Adipocyte (in vitro differentiated cells): ENCODE results near the gene SPON2.
A peak's percentile ranks its signal among the peaks of the same experiment; 100 is the strongest.

Experiments used
- DNase-seq: peaks from one replicate; pipeline ENCODE4 v3.0.0-alpha.2; 2015; ENCODE audit warnings: low read depth
- H3K27me3 ChIP-seq: replicated peaks from 2 replicates; pipeline ENCODE4 v1.7.0; 2013; ENCODE audit warnings: mild to moderate bottlenecking, low read length, moderate library complexity; ENCODE audit not compliant: control insufficient read depth, insufficient read depth
- H3K36me3 ChIP-seq: 2 replicates; pipeline ENCODE4 v1.7.0; 2013; ENCODE audit warnings: low read length, mild to moderate bottlenecking, moderate library complexity; ENCODE audit not compliant: control insufficient read depth, insufficient read depth, severe bottlenecking
- H3K4me1 ChIP-seq: 2 replicates; pipeline ENCODE4 v1.7.0; 2013; ENCODE audit warnings: mild to moderate bottlenecking, low read length, moderate library complexity; ENCODE audit not compliant: control insufficient read depth, insufficient read depth
- H3K4me3 ChIP-seq: 2 replicates; pipeline ENCODE4 v1.7.0; 2013; ENCODE audit warnings: mild to moderate bottlenecking, low read length, moderate library complexity
- H3K9ac ChIP-seq: 2 replicates; pipeline ENCODE4 v1.7.0; 2013; ENCODE audit warnings: mild to moderate bottlenecking, low read length, moderate library complexity
- H3K9me3 ChIP-seq: 2 replicates; pipeline ENCODE4 v1.7.0; 2013; ENCODE audit warnings: mild to moderate bottlenecking, low read length, moderate library complexity; ENCODE audit not compliant: control insufficient read depth

SPON2 gene

GRCh38 chr4:1201851-1202525 is 29.6 kb upstream of the SPON2 start:
- H3K4me1 ChIP-seq = peaks cover 30% of the 10 kb centered on the region
- no peak for DNase-seq
- peak overlapping the region; percentile 77 for H3K9ac ChIP-seq

GRCh38 chr4:1200425-1201035 is 28.1 kb upstream of the SPON2 start:
- Histone ChIP-seq H3K36me3 (peaks cover 5% of the 10 kb centered on the region), H3K27me3 (no peaks in the 10 kb centered on the region), H3K9ac (peak overlapping the region; percentile 77), H3K9me3 (no peaks in the 10 kb centered on the region), H3K4me3 (peak overlapping the region; percentile 65), H3K4me1 (peaks cover 30% of the 10 kb centered on the region)
- peak; percentile 90 for DNase-seq

More at GRCh38 chr4:1201851-1202525, 29.6 kb upstream of the SPON2 start:
- no peaks in the 10 kb centered on the region for H3K27me3 ChIP-seq
- H3K4me3 ChIP-seq = peak overlapping the region; percentile 32
- no peaks in the 10 kb centered on the region for H3K9me3 ChIP-seq
- H3K36me3 ChIP-seq = peaks cover 2% of the 10 kb centered on the region

DNA sequence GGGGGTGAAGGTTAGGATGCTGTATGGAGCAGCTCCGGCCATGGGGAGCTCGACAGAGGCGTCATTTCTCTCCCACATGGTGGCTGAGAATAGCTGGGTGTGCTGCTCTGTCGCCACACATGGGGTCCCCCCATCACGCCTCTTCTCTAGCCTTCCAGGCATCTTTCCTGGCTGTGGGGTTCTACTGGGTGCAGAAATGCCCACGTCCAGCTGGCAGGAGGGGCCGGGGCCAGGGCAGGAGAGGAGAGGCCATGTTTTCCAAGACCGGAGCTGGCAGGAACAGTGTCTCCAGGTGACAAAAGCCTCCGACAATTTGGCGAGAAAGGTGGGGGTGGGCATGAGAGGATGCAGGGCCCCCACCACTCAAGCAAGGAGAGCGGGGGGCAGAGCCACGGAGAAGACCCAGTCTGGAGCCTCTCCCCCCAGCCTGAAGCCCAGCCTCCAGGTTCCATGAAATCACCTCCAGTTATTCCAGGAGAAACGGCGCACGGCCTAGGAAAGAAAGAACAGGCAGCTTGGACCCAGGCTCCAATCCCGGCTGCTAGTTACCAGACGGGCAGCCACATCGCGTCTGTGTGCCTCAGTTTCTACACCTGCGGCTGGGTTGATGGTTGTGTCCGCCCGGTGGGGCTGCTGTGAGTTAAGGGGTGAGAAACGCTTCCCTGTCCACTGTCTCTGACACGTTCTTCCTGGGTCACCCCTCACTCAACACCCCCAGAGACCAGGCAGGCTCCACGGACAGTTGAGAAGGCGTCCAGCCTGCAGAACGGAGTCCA is 27.4 kb upstream of the SPON2 start:
- no peaks in the 10 kb centered on the region for H3K9me3 ChIP-seq
- peaks cover 30% of the 10 kb centered on the region for H3K4me1 ChIP-seq
- H3K27me3 ChIP-seq = no peaks in the 10 kb centered on the region
- DNase-seq = no peak
- peak overlapping the region; percentile 77 for H3K9ac ChIP-seq
- H3K4me3 ChIP-seq = peak overlapping the region; percentile 65
- peaks cover 5% of the 10 kb centered on the region for H3K36me3 ChIP-seq

DNA sequence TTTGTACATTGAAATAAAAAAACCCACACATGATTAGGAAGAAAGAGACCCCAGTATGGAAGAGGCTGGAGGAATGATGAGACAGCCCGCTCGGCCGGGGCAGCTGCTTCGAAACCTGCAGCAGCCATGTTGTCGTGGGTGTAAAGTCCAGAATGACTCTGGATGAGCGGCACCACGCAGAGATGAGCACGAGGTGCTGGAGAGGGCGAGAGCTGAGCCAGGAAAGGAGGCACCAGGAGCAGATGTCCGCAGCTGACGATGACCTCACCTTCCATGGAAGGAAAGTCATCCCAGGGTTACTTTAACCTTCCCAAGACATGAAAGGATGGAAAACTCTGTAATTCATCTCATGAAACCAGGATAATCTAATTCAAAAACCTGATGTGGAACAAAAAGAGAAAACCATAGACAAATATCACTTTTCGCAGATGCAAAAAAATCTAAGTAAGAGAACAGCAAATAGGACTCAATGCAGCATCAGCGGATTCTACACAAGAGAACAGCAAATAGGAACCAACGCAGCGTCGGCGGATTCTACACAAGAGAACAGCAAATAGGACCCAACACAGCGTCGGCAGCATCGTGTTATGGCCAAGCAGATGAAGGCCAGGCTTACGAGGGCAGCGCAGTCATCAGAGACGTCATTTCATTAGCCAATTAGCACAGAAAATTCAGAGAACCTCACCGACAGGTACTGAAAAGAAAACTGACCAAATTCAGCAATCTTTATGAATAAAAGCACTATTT is 25.9 kb upstream of the SPON2 start:
- no peak overlapping the region for H3K4me3 ChIP-seq
- no peak overlapping the region for H3K9ac ChIP-seq
- H3K27me3 ChIP-seq = no peaks in the 10 kb centered on the region
- no peaks in the 10 kb centered on the region for H3K9me3 ChIP-seq
- DNase-seq = no peak
- peaks cover 5% of the 10 kb centered on the region for H3K36me3 ChIP-seq
- peaks cover 40% of the 10 kb centered on the region for H3K4me1 ChIP-seq

DNA sequence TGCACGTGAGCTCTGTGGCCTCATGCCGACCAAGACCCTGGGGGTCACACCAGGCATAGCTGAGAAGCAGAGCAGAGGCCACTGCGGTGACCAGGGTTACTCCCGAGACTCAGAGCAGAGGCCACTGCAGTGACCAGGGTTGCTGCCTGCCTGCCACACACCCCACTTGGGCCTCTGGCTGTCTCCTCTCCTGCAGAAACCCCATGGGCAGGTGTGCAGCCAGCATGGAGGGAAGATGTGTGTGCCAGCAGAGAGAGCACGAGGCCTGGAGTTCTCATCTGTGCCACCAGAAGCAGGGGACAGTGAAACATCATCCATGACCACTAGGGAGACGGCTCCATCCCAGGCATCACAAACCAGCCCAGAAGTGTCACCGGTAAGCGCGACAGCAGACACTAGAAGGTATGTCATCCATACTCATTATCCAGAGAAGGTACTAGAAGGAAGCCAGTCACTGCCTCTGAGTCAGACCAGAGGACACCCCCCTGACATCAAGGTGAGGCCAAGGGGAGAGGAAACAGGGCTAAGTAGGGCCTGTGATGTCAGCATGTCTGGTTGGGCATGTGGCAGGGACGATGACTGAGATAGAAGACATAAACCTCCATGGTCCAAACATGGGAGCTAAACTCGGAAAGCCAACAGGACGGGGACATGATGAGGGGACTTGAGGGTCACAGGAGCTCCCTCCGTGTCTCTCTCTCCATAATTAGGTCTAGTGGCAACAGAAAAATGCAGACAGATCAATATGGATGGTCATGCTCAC is 24.2 kb upstream of the SPON2 start:
- peaks cover 42% of the 10 kb centered on the region for H3K4me1 ChIP-seq
- H3K9ac ChIP-seq = no peak overlapping the region
- no peak for DNase-seq
- H3K27me3 ChIP-seq = no peaks in the 10 kb centered on the region
- H3K36me3 ChIP-seq = peaks cover 5% of the 10 kb centered on the region
- H3K9me3 ChIP-seq = no peaks in the 10 kb centered on the region
- no peak overlapping the region for H3K4me3 ChIP-seq

DNA sequence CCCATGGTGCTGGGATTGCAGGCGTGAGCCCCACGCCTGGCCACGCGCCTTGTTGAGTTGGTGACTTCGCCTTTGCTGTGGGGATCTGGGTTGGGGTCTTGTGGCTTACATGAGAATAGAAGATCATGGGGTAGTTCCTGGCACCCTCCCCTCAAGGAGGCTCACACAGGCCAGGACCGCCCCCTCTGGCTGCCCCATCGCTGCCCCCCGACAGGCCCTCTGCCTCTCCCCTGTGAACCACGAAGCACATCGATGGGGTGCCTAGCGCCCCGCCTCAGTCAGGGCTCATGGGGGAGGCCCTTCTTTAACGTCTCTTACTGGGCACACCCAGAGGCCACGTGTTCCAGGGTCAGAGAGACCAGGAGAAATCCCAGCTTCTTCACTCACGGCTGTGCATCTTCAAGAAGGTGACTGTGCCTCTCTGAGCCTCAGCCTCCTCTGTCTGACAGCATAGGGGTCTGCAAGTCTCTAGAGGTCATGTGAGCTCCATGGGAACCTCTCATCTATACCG is 23.6 kb upstream of the SPON2 start:
- DNase-seq = no peak
- Histone ChIP-seq H3K9me3 (no peaks in the 10 kb centered on the region), H3K4me3 (no peak overlapping the region), H3K27me3 (no peaks in the 10 kb centered on the region), H3K4me1 (peaks cover 44% of the 10 kb centered on the region), H3K9ac (no peak overlapping the region), H3K36me3 (peaks cover 5% of the 10 kb centered on the region)

DNA sequence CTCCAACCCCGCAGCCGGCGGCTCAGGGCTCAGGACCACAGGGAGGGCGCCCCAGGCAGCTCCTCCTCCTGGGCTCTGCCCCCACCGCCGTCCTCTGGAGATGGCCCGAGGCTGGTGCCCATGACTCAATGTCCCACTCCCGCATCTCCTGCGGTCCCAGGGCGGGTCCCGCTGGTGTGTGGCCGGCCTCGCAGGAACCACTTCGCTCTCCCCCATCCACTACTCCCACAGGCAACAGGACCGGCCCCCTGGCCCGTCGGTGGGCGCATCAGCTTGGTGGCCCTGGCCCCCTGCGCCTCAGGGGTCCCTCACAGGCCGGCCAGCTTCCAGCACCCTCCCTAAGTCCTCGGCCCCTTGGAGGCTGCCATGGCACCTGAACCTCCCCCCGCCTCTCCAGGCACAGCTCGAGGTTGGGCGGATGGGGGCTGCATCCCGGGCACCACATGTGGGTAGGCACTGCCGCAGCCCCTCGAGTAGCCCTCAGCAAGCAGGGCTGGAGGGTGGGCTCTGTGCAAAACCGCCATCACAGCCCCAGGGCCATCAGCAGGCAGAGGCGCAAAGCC is 22.8 kb upstream of the SPON2 start:
- H3K9me3 ChIP-seq = no peaks in the 10 kb centered on the region
- no peak overlapping the region for H3K9ac ChIP-seq
- H3K4me1 ChIP-seq = peaks cover 43% of the 10 kb centered on the region
- H3K36me3 ChIP-seq = peaks cover 5% of the 10 kb centered on the region
- H3K27me3 ChIP-seq = no peaks in the 10 kb centered on the region
- H3K4me3 ChIP-seq = no peak overlapping the region
- no peak for DNase-seq

DNA sequence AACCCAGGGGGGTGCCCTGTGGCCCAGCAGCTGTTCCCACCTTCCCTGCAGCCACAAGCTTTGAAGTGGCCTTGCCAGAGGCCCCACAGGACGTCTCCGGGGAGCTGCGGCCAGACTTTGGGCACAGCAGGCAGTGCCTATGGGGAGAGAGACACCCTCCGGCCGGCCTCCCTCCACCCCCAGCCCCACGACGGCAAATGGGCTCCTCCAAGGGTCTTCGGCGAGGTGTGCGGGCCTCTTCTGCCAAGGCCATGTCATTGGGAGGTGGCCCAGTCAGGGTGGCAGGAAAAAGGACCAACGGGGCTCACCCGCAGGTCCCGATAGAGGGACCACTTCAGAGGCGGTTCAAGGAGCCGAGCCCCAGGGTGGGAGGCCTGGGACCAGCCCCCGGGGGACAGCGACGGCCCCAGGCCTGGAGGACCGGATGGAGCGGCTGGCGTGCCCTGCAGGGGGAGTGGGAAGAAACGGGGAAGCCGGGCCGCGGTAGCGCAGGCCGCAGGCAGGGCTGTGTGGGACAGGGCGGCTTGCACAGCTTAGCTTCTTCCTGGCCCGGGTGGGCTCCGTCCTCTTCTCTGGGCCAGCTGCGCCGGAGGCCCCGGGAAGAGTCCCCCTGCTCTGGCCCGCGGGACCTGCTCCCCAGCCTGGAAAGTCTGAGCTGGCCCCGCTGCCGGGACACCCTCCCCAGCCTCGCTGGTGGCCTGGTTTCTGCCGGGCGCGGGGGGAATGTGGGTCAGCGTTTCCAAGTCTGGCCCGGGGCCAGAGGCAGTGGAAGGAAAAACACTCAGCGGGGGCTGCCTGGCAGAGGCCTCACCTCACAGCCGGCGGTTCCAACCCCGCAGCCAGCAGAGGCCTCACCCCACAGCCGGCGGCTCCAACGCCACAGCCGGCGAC is 21.9 kb upstream of the SPON2 start:
- H3K4me1 ChIP-seq = peaks cover 39% of the 10 kb centered on the region
- H3K4me3 ChIP-seq = peak overlapping the region; percentile 61
- H3K9me3 ChIP-seq = no peaks in the 10 kb centered on the region
- DNase-seq = no peak
- H3K27me3 ChIP-seq = no peaks in the 10 kb centered on the region
- peaks cover 5% of the 10 kb centered on the region for H3K36me3 ChIP-seq
- peak overlapping the region; percentile 85 for H3K9ac ChIP-seq

GRCh38 chr4:1193206-1194009 is 21.0 kb upstream of the SPON2 start:
- no peaks in the 10 kb centered on the region for H3K27me3 ChIP-seq

More at GRCh38 chr4:1193206-1194009, 21.0 kb upstream of the SPON2 start:
- Histone ChIP-seq H3K9ac (peak overlapping the region; percentile 85), H3K4me1 (peaks cover 39% of the 10 kb centered on the region), H3K4me3 (peak overlapping the region; percentile 12), H3K9me3 (no peaks in the 10 kb centered on the region), H3K36me3 (peaks cover 5% of the 10 kb centered on the region)
- DNase-seq = no peak
